Smooth muscle cell (in vitro differentiated cells): ENCODE results near the gene BTBD9. TPM values are rescaled to one million over a fixed set of nuclear protein-coding genes. Genes with fewer than 3 reads are reported as not detected.

ENCODE experiments used
- DNase-seq: peaks from one replicate; lab custom pipeline; 2025; ENCODE audit not compliant: unreplicated experiment; lab: John Stamatoyannopoulos, UW
- H2AFZ ChIP-seq: fragments of 200-600 bp; sonication (generic); 2 replicates; pipeline ENCODE4 v1.6.0; 2016; ENCODE audit warnings: antibody characterized with exemption, low read depth, mild to moderate bottlenecking
- H3F3A ChIP-seq: fragments of 200-600 bp; sonication (generic); 2 replicates; pipeline ENCODE4 v1.6.0; 2017; ENCODE audit warnings: antibody characterized with exemption, low read depth
- H3K27ac ChIP-seq: fragments of 200-600 bp; sonication (generic); 2 replicates; pipeline ENCODE4 v1.5.1; 2016; ENCODE audit warnings: low read depth, mild to moderate bottlenecking
- H3K27me3 ChIP-seq: fragments of 200-600 bp; sonication (generic); 2 replicates; pipeline ENCODE4 v1.6.1; 2016; ENCODE audit warnings: low read depth, mild to moderate bottlenecking
- H3K36me3 ChIP-seq: fragments of 200-600 bp; sonication (generic); 2 replicates; pipeline ENCODE4 v1.5.1; 2016; ENCODE audit warnings: low read depth
- H3K4me1 ChIP-seq: fragments of 200-600 bp; sonication (generic); 2 replicates; pipeline ENCODE4 v1.5.1; 2016; ENCODE audit warnings: low read depth
- H3K4me2 ChIP-seq: fragments of 200-600 bp; sonication (generic); 2 replicates; pipeline ENCODE4 v1.6.0; 2016; ENCODE audit warnings: mild to moderate bottlenecking
- H3K4me3 ChIP-seq: fragments of 200-600 bp; sonication (generic); 2 replicates; pipeline ENCODE4 v1.5.1; 2016; ENCODE audit warnings: mild to moderate bottlenecking
- H3K79me2 ChIP-seq: fragments of 200-600 bp; sonication (generic); 2 replicates; pipeline ENCODE4 v1.6.0; 2016; ENCODE audit warnings: low read depth, mild to moderate bottlenecking
- H3K9ac ChIP-seq: fragments of 200-600 bp; sonication (generic); 2 replicates; pipeline ENCODE4 v1.6.0; 2016; ENCODE audit warnings: low read depth
- H3K9me3 ChIP-seq: fragments of 200-600 bp; sonication (generic); replicated peaks from 2 replicates; pipeline ENCODE4 v1.5.1; 2016; ENCODE audit warnings: low read depth
- H4K20me1 ChIP-seq: fragments of 200-600 bp; sonication (generic); 2 replicates; pipeline ENCODE4 v1.6.0; 2016; ENCODE audit warnings: low read depth
- CTCF ChIP-seq: fragments of 200-600 bp; sonication (generic); IDR thresholded peaks from 2 replicates; pipeline ENCODE4 v1.5.1; 2017; ENCODE audit warnings: borderline replicate concordance, mild to moderate bottlenecking, antibody characterized with exemption; ENCODE audit not compliant: insufficient read depth, poor library complexity, severe bottlenecking
- WGBS: methylation state at CpG from one replicate; pipeline ENCODE4 v1.1.7; 2016; ENCODE audit warnings: low lambda C conversion rate; 5-methylcytosine and 5-hydroxymethylcytosine counted together
- polyA plus RNA-seq: library from polyadenylated mRNA; unstranded; fragments of >200 nt; fragmentation: Nextera tagmentation; extraction: Ambion mirVana; gene quantifications from 2 replicates; pipeline ENCODE4 v1.2.1, GENCODE V29; 2016
- total RNA-seq: library from RNA; depleted of rRNA; stranded (reverse); fragments of >200 nt; gene quantifications from 2 replicates; pipeline ENCODE4 v1.2.3, GENCODE V29; 2014

BTBD9 gene
- total and polyA plus RNA-seq, 2 experiments from 2014 or later: 5.6 to 12.5 TPM

- no peak overlapping the region for H2AFZ ChIP-seq
- no peak overlapping the region for H3K27ac ChIP-seq
- H3K79me2 ChIP-seq: no peaks in the 10 kb centered on the region
- peaks cover 13% of the 10 kb centered on the region for H3K4me1 ChIP-seq
- DNase-seq: no peak
- H3K4me3 ChIP-seq: no peak overlapping the region
- H3K4me2 ChIP-seq: no peak overlapping the region
- WGBS: 95% methylated on average over 20 of the region's 20 CpGs
- H4K20me1 ChIP-seq: no peaks in the 10 kb centered on the region
- H3K27me3 ChIP-seq: peaks cover 3% of the 10 kb centered on the region
- no peaks in the 10 kb centered on the region for H3K36me3 ChIP-seq
- H3K9me3 ChIP-seq: no peaks in the 10 kb centered on the region
- TF ChIP-seq CTCF: no peak
- H3K9ac ChIP-seq: no peak overlapping the region
- no peaks in the 10 kb centered on the region for H3F3A ChIP-seq
Measured at GRCh38 chr6:38187811-38188590, 451.7 kb downstream of the BTBD9 start.

- Histone ChIP-seq H3K27ac (no peak overlapping the region), H3K9ac (no peak overlapping the region), H4K20me1 (no peaks in the 10 kb centered on the region), H3K4me3 (no peak overlapping the region), H3K79me2 (no peaks in the 10 kb centered on the region), H3K27me3 (peaks cover 3% of the 10 kb centered on the region), H2AFZ (no peak overlapping the region), H3K4me1 (peaks cover 10% of the 10 kb centered on the region), H3K4me2 (no peak overlapping the region), H3F3A (no peaks in the 10 kb centered on the region), H3K36me3 (no peaks in the 10 kb centered on the region), H3K9me3 (no peaks in the 10 kb centered on the region)
- 70% methylated on average over 8 of the region's 8 CpGs for WGBS
- DNase-seq: no peak
- TF ChIP-seq CTCF: no peak
Measured at GRCh38 chr6:38187325-38187724, 452.4 kb downstream of the BTBD9 start.

- Histone ChIP-seq H3K27ac (no peak overlapping the region), H3K9me3 (no peaks in the 10 kb centered on the region), H3K79me2 (no peaks in the 10 kb centered on the region), H3K4me2 (no peak overlapping the region), H3K27me3 (no peaks in the 10 kb centered on the region), H3K36me3 (no peaks in the 10 kb centered on the region), H2AFZ (no peak overlapping the region), H3K4me1 (no peaks in the 10 kb centered on the region), H3K4me3 (no peak overlapping the region), H4K20me1 (no peaks in the 10 kb centered on the region), H3F3A (no peaks in the 10 kb centered on the region), H3K9ac (no peak overlapping the region)
- DNase-seq: no peak
- WGBS: 93% methylated on average over 8 of the region's 8 CpGs
- TF ChIP-seq CTCF: no peak
Measured at GRCh38 chr6:38185752-38186151, 454.0 kb downstream of the BTBD9 start.

GRCh38 chr6:38185244-38185643, 454.5 kb downstream of the BTBD9 start:
- no peaks in the 10 kb centered on the region for H3K36me3 ChIP-seq
- H3K27me3 ChIP-seq: no peaks in the 10 kb centered on the region
- no peak for TF ChIP-seq CTCF
- no peak overlapping the region for H3K4me3 ChIP-seq
- H3K79me2 ChIP-seq: no peaks in the 10 kb centered on the region
- no peak for DNase-seq
- H3K4me2 ChIP-seq: no peak overlapping the region
- 90% methylated on average over 6 of the region's 6 CpGs for WGBS
- H4K20me1 ChIP-seq: no peaks in the 10 kb centered on the region
- H2AFZ ChIP-seq: no peak overlapping the region
- H3K4me1 ChIP-seq: no peaks in the 10 kb centered on the region
- no peak overlapping the region for H3K9ac ChIP-seq
- H3K27ac ChIP-seq: no peak overlapping the region
- H3K9me3 ChIP-seq: no peaks in the 10 kb centered on the region
- H3F3A ChIP-seq: no peaks in the 10 kb centered on the region
